Measurements from ENCODE around the gene CTAGE9.

- TF ChIP-seq CTCF (IDR thresholded peaks at IDR 0.05; ENCODE audit: borderline replicate concordance, extremely low read depth, low read length, poor library complexity, severe bottlenecking), result no peak
- no peak for TF ChIP-seq EZH2 (IDR thresholded peaks at IDR 0.05; ENCODE audit: borderline replicate concordance, low read depth, low read length, severe bottlenecking)
These were observed 16.6 kb upstream of the CTAGE9 start for GRCh38 chr6:131727467-131727866.
